Measurements from ENCODE around the gene TCEANC.

Gene TCEANC

GRCh38 chrX:13693341-13693961, 40.5 kb downstream of the TCEANC start:
- no peak for DNase-seq

- no peak for DNase-seq
These were observed 41.4 kb downstream of the TCEANC start for GRCh38 chrX:13694359-13694758.

- no peak for DNase-seq
These were observed 42.0 kb downstream of the TCEANC start for GRCh38 chrX:13694983-13695382.

- no peak for DNase-seq
These were observed 42.7 kb downstream of the TCEANC start for GRCh38 chrX:13695601-13696115.

GRCh38 chrX:13697455-13697854, 44.5 kb downstream of the TCEANC start:
- DNase-seq, result no peak

GRCh38 chrX:13697976-13698375, 45.0 kb downstream of the TCEANC start:
- DNase-seq, result no peak

- DNase-seq, result no peak
These were observed 45.5 kb downstream of the TCEANC start for GRCh38 chrX:13698432-13698831.

GRCh38 chrX:13699183-13699826, 46.4 kb downstream of the TCEANC start:
- no peak for DNase-seq

- no peak for DNase-seq
These were observed 47.4 kb downstream of the TCEANC start for GRCh38 chrX:13700380-13700779.

- DNase-seq, result no peak
These were observed 49.3 kb downstream of the TCEANC start for GRCh38 chrX:13702111-13702789.

- DNase-seq, result no peak
These were observed 50.2 kb downstream of the TCEANC start for GRCh38 chrX:13703135-13703534.

- no peak for DNase-seq
These were observed 50.6 kb downstream of the TCEANC start for GRCh38 chrX:13703589-13703988.

- DNase-seq, result no peak
These were observed 58.2 kb downstream of the TCEANC start for GRCh38 chrX:13711141-13711540.
